ENCODE measurements around the gene IGFLR1.

DNA sequence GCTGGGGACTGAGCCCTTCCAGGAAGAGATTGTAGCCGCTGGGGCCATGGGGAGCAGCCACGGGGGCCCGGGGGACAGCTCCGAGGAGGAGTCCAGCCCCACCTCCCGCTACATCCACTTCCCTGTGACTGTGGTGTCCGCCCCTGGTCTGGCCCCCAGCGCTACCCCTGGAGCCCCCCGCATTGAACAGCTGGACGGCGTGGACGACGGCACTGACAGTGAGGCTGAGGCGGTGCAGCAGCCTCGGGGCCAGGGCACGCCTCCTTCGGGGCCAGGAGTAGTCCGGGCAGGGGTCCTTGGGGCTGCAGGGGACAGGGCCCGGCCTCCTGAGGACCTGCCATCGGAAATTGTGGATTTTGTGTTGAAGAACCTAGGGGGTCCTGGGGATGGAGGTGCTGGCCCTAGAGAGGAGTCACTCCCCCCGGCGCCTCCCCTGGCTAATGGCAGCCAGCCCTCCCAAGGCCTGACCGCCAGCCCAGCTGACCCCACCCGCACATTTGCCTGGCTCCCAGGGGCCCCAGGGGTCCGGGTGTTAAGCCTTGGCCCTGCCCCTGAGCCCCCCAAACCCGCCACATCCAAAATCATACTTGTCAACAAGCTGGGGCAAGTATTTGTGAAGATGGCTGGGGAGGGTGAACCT is 9.6 kb downstream of the IGFLR1 start:
- no peak for TF ChIP-seq EGR1 (IDR thresholded peaks at IDR 0.05)
- TF ChIP-seq, protein P1, sequence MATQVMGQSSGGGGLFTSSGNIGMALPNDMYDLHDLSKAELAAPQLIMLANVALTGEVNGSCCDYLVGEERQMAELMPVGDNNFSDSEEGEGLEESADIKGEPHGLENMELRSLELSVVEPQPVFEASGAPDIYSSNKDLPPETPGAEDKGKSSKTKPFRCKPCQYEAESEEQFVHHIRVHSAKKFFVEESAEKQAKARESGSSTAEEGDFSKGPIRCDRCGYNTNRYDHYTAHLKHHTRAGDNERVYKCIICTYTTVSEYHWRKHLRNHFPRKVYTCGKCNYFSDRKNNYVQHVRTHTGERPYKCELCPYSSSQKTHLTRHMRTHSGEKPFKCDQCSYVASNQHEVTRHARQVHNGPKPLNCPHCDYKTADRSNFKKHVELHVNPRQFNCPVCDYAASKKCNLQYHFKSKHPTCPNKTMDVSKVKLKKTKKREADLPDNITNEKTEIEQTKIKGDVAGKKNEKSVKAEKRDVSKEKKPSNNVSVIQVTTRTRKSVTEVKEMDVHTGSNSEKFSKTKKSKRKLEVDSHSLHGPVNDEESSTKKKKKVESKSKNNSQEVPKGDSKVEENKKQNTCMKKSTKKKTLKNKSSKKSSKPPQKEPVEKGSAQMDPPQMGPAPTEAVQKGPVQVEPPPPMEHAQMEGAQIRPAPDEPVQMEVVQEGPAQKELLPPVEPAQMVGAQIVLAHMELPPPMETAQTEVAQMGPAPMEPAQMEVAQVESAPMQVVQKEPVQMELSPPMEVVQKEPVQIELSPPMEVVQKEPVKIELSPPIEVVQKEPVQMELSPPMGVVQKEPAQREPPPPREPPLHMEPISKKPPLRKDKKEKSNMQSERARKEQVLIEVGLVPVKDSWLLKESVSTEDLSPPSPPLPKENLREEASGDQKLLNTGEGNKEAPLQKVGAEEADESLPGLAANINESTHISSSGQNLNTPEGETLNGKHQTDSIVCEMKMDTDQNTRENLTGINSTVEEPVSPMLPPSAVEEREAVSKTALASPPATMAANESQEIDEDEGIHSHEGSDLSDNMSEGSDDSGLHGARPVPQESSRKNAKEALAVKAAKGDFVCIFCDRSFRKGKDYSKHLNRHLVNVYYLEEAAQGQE (IDR thresholded peaks at IDR 0.05; ENCODE audit: low read depth): no peak
- TF ChIP-seq EP300 (IDR thresholded peaks at IDR 0.05; ENCODE audit: borderline replicate concordance): no peak
- no peak for TF ChIP-seq YY1 (IDR thresholded peaks at IDR 0.05; ENCODE audit: low read depth)
- no peak for TF ChIP-seq TAF1 (IDR thresholded peaks at IDR 0.05; ENCODE audit: low read depth)
- no peak for TF ChIP-seq CEBPB (IDR thresholded peaks at IDR 0.05)
- TF ChIP-seq, protein P2, sequence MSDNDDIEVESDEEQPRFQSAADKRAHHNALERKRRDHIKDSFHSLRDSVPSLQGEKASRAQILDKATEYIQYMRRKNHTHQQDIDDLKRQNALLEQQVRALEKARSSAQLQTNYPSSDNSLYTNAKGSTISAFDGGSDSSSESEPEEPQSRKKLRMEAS (IDR thresholded peaks at IDR 0.05): no peak
